GM19452 (cell line): ENCODE results near the gene ADAMTS12.
"Not testable (repeated sequence)": the region's sequence is repeated elsewhere in the genome, so short reads cannot be mapped to it uniquely, and the experiment has no call there.

ENCODE experiments used
- ATAC-seq: cut with Tn5 transposase; IDR thresholded peaks from one replicate; pipeline ENCODE4 v1.9.1; 2021; ENCODE audit not compliant: unreplicated experiment

ADAMTS12 gene

DNA sequence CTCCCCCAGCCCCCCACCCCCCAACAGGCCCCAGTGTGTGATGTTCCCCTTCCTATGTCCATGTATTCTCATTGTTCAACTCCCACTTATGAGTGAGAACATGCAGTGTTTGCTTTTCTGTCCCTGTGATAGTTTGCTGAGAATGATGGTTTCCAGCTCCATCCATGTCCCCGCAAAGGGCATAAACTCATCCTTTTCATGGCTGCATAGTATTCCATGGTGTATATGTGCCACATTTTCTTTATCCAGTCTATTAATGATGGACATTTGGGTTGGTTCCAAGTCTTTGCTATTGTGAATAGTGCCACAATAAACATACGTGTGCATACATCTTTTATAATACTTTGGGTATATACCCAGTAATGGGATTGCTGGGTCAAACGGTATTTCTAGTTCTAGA, 23.1 kb upstream of the ADAMTS12 start:
- not testable (repeated sequence) for ATAC-seq

DNA sequence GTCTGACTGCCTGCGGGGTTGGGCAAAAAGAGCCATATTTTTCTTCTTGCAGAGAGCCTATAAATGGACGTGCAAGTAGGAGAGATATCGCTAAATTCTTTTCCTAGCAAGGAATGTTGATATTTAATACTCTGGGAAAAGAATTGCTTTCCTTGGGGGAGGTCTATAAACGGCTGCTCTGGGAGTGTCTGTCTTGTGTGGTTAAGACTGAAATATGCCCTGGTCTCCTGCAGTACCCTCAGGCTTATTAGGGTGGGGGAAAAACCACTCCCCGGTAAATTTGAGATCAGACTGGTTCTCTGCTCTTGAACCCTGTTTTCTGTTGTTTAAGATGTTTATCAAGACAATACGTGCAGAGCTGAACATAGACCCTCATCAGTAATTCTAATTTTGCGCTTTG, 14.5 kb upstream of the ADAMTS12 start:
- not testable (repeated sequence) for ATAC-seq

DNA sequence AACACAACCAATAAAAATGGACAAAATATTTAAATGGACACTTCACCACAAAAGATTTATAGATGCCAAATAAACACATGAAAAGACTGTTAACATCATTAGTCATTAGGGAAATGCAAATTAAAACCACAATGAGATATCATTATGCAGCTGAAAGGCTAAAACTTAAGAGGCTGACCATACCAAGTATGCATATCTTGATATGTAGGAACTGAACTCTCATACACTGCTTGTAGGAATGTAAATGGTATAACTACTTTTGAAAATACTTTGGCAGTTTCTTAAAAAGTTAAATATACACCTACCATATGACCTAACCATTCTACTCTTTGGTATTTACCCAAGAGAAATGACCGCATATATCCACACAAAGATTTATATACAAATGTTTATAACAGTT, 13.6 kb upstream of the ADAMTS12 start:
- no peak for ATAC-seq

DNA sequence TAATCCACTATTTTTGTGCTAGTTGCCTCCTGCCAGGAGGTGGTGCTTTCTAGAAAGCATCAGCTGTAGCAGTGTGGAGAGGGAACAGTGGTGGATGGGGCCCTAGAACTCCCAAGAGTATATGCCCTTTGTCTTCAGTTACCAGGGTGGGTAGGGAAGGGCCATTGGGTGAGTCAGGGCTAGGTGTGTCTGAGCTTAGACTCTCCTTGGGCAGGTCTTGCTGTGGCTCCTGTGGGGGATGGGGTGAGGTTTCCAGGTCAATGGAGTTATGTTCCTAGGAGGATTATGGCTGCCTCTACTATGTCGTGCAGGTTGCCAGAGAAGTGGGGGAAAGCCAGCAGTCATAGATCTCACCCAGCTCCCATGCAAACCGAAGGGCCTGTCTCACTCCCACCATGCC, 11.3 kb upstream of the ADAMTS12 start:
- no peak for ATAC-seq

DNA sequence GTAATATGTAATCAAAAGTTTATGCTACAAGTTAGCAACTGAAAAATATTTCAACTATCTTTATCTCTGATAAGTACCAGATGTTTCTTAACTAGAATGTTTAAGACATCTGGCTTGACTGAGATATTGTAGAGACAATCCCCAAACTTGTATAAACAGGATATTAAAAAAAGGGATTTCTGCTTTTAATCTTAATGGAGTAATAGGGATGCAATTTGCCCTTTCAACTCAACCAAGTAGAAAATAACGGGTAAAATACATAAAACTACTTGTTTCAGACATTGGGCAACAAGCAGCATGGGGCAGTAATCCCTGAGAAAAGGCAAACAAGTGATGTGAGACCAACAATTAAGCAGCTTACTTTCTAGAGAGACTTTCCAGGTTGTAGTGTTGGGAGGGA, 9.4 kb upstream of the ADAMTS12 start:
- no peak for ATAC-seq

DNA sequence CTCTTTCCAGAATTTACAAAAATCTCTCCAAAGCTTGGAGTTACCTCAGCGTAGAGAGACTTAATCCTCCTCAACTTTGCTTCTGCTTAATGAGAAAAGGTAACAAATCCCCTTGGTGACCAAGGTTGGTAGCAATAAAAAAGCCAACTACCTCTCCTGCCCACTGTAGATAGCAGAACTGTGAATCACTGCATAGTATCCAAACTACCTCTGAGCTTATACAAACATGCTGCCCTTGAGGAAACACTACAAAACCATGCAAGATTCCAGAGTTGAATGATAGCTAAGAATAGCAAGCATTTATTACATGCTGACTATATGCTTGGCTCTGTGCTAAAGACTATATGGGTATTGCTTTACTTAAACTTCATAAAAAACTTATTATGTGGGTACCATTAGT, 2.8 kb upstream of the ADAMTS12 start:
- no peak for ATAC-seq

DNA sequence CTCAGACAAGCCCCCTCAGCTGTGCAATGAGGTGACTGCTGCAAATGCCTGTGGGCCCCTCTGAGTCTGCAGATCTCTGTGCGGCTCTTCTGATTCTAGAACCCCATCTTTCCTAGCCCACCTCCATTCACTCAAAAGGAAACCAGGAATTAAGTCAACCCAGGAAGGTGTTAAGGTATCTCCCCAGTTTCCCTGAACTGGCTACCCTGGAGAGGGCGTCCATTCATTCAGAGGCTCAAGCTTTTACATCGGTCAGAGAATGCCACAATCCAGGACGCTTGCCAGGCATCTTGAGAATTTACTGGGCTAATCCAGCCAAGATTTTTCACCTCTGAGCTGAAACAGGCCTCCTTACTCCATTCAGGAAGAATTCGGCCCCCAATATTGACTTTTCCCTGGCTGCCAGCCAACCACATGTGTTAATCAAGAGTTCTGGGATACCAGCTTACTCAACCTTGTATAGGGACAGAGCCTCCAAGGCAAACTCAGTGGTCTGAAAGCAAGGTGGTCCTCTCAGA, 889 bp upstream of the ADAMTS12 start:
- no peak for ATAC-seq

DNA sequence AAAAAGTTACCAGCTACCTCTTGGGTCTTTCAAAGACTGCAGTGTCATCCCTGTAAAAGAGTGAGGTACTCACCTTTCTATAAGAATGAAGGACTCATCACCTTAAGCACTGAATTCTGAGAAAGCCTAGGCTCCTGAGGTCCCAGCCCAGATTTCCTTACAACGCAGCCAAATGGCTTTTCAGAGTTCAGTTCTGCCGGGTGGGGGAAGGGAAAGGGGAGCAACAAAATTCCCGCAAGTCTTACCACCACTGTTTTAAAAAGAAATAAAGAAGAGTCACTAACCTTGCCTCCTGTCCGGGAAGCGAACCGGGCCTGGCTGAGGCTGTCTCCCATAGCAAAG, 373 bp downstream of the ADAMTS12 start:
- ATAC-seq, result no peak

DNA sequence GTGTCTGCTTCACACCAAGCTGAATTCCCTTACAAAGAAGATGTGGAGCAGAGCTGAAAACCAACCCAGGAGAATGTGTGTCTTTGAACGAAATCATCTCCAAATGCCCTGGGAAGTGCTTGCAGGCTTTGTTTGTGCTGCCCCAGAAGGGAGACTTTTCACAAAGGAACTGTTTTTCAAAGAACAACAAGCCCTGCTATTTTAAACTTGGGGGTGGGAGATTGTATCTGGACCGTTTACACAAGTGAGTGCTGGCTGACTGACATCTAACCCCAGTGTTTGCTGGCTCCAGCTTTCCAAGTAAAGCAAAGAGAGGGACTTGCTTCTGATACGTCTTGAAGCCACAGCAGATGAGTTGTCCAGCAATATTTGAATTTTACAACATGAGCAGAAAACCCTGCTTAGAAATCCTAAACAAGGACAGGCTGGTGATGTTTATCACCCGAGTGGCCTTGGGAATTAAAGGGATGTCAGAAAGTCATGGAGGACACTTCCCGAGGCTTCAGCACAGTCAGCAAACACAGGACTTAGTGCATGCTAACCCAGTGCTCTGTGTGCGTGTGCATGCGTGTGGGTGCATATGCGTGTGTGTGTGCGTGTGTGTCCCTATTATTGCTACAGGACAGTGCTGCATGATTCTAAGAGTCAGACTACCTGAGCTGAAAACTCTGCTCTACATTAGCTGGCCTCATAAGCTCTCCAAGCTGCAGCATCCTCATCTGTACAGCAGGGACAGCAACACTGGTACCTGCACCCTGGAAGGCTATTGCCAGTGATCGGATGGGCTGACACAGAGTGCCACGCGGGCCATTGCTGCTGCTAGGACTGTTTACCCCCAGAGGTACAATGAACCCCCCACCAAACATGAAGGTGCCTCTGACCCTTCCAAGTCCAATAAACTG, 1.4 kb downstream of the ADAMTS12 start:
- ATAC-seq, result no peak

DNA sequence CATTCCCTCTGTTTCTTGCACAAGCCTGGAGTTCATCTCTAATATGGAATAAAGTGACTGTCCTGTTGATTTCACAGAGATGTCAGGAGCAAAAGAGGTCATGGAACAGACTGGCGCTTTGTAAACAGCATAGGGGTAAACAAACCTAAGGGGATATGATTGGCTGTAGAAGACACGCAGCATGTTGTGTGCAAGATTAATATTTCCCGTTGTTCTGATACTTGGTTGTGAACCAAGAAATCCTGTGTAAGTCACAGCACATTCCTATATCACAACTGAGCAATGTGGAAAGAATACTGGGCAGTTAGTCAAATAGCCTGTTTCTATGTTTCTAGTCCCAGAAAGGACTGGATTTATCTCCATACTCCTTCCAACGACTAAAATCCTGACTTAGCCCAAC, 3.2 kb downstream of the ADAMTS12 start:
- ATAC-seq, result no peak

DNA sequence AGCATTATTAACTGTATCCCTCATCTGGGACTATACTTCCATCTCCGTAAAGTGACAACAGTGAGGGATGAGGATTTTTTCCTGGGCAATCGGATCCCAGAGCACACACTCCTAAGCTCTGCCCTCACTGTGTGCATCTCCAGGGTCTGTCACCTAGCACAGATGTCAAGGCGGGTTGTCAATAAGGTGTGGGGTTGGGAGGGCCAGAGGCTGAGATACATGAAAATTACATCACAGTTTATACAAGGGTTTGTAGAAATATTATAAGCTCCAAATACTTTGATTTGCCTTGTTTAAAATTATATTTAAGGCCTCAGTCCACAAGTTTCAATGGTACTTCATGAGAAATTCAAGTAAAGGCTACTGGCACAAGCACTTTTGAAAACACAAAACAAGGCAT, 4.5 kb downstream of the ADAMTS12 start:
- ATAC-seq, result no peak

DNA sequence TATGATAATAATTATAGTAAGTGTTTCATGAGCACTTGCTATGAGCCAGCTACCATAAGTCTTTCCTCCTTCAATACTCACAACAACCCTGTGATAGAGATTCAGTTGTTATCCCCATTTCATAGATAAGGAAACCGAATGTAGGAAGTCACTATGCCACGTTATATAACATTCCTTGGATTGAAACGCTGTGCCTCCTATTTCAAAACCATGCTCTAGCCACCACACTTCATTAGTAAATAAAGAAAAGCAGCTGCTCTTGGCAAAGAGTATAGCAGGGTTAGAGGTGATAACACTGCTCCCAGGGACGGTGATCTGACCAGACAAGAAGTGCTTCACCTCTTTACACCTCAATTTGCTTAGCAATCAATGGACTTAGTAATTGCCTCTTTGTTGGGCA, 5.5 kb downstream of the ADAMTS12 start:
- ATAC-seq, result no peak

DNA sequence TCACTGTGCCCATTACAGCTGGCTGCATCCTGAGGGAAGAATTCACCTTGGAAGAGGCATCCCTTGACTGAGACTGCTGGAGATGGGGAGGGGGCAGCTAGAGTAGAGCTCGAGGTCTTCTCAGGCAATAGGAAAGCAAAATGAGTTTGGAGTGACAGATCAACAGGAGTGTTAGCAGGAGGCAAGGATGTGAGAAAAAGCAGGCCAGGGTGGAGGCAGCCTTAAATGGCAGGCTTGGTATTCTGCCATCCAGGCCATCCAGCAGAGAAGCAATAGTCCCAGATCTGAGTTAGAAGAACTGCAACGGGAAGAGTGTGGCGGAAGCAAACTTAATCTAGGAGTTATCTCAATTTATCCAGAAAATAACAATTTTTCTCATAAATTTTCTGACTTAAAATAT, 6.1 kb downstream of the ADAMTS12 start:
- no peak for ATAC-seq

DNA sequence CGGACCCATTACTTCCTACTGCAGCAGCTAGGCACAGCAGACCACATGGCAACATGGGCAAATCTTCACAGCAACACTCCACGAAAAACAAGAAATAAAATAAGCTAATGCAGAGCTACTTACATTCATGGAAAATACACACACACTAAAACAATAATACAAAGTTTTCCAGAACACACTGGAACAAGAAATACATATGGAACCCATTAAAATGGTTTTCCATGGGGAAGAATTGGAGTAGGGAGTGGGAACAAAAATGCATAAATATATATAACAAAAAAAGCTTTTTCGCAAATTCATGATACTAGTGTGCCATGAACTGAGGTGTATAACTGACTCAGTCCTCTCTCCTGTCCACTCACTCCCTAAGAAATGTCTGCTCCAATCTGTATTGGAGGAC, 8.3 kb downstream of the ADAMTS12 start:
- ATAC-seq, result no peak

DNA sequence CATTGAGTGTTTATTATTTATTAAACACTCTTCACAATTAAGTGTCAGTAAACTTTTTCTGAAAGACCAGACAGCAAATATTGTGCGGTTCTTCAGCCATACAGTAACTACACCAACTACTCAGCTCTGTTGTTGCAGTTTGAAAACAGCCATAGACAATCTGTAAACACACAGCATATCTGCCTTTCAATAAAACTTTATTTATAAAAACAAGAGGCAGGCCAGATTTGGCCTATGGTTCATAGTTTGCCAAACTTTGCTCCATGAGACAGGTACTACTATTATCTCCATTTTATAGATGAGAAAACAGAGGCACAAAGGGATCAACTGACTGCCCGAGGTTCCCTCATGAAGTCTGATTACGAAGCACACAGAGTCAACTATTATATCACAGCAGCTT, 11.5 kb downstream of the ADAMTS12 start:
- ATAC-seq, result no peak

DNA sequence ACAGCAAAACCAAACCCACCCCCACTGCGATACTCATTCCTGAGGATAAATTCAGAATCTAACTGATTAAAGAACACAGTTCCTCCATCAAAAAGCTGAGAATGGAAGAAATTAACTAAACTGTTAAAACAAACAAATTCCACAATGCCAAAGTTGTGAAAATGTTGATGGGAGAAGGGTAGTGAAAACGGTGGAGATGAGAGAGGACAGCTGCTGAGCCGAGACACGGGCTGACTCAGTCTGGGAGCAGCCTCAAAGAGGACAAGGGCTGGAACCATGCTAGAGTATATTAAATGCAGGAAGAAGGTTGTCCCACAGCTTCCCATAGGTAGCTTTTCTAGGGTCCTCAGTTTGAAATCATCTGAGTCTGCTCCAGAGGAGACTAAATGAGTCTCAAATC, 14.3 kb downstream of the ADAMTS12 start:
- ATAC-seq, result no peak

DNA sequence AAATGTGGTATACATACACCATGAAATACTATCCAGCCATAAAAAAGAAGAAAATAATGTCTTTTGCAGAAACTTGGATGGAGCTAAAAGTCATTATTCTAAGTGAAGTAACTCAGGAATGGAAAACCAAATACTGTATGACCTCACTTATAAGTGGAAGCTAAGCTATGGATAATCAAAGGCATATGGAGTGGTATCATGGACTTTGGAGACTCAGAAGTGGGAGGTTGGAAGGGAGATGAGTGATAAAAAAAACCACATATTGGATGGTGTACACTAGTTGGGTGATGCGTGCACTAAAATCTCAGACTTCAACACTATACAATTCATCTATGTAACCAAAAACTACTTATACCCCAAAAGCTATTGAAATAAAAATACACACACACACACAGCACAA, 24.5 kb downstream of the ADAMTS12 start:
- ATAC-seq, result no peak

DNA sequence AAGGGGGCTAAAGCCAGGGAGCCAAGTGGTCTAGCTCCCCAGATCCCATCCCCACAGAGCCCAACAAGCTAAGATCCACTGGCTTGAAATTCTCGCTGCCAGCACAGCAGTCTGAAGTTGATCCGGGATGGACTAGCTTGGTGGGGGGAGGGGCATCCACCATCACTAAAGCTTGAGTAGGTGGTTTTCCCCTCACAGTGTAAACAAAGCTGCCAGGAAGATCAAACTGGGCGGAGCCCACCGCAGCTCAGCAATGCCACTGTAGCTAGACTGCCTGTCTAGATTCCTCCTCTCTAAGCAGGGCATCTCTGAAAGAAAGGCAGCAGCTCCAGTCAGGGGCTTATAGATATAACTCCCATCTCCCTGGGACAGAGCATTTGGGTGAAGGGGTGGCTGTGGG, 32.6 kb downstream of the ADAMTS12 start:
- ATAC-seq, result not testable (repeated sequence)

DNA sequence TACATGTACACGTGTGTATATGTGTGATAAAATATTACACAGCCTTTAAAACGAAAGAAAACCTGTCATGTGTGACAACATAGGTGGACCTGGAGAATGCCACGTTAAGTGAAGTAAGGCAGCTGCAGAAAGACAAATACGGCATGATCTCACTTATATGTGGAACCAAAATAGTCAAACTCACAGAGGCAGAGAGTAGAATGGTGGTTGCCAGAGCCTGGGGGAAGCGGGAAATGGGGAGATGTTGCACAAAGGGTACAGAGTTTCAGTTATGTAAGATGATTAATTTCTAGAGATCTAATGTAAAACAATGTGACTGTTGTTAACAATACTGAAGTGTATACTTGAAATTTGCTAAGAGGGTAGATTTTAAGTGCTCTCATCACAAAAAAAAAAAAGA, 34.8 kb downstream of the ADAMTS12 start:
- ATAC-seq, result no peak

DNA sequence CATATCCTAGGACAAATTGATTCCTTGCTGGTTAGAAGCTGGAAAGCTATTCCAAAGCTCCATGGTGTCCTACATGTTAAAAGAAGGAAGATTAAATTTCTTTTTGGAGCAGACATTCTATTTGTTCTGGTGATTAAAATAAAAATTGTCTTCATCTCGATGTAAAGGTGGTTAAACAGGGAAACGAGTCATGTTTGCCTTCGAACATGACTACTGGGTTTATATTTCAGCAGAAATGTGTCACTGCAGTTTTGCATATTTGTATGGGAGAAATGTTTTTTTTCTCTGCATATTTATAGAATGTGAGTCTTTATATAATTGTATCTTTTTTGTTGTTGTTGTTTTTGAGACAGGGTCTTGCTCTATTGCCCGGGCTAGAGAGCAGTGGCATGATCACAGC, 36.4 kb downstream of the ADAMTS12 start:
- no peak for ATAC-seq

DNA sequence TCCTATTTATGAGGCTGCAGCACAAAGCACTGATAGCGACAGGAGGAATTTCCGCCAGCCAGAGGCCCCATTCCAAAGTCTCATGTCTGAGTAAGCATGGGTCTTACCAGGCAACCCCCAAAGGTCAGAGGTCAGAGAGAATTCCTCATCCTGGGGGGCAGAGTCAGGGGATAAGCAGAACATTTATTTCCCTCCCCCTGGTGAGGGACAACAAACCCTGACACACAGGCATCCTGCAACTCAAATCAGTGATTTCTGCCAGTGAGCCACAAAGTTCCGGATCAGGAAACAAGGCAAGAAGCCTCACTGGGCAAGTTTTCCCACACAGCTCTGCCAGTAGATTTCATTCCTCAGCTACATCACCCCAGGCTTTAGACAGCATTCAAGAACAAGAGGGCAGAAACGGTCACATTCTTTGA, 37.0 kb downstream of the ADAMTS12 start:
- ATAC-seq, result no peak

DNA sequence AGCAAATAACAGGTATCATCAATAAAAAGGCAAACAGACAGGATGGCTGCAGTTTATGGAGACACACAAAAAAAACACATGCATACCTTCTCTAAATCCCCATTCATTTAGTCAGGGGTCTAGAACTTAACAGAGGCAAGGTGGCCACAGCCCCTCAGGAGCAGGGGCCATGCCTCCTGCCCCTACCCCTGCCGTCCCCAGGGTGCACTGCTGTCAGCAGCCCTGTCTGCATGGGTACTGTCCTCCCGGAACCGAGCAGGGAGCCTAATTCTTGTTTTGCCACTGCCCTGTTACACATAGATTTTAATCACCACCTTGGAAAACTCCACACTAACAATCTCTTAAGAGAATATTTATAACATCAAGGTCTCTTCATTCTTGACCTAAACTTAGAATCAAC, 39.0 kb downstream of the ADAMTS12 start:
- ATAC-seq, result no peak

DNA sequence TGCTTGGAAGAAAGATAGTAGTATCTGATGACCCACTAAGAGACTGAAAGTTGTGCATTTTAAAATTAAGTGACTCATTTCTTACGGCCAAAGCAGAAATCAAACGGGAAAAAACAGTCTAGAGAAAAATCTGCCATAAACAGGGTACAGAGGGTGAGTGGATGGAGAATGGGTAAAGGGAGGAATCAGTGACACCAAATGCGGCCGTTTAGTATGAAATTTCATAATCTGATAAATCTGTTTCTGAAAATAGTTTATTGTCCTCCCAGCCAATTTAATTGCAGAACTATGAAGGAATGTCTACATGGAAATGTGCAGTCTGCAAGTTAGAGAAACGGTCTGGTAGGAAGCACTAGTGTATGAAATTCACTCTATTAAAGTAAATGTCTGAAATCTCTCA, 39.5 kb downstream of the ADAMTS12 start:
- ATAC-seq, result no peak
